ENCODE results near the gene ITPR2. TPM values are rescaled to one million over a fixed set of nuclear protein-coding genes. Genes with fewer than 3 reads are reported as not detected.

Gene ITPR2
- total and polyA plus RNA-seq, 2 of the 13 experiments (the other 11 are each of a cell fraction or from before 2014, with no cell fraction given), result 31.9 to 81.9 TPM

- ChIA-PET POLR2A (interaction anchor here (0.7 kb wide), 1 partner anchor 32 kb away, joined by 4 read pairs; no protein-coding TSS in a partner anchor), CTCF (ENCODE audit: low intra/inter-chr PET ratio, low total read pairs) (no interaction called here)
- peaks cover 8% of the 10 kb centered on the region for H3K9me3 ChIP-seq (ENCODE audit: low read length)
- peaks cover 99% of the 10 kb centered on the region for H3K4me1 ChIP-seq (ENCODE audit: insufficient read depth, low read length)
- H2AFZ ChIP-seq (ENCODE audit: low read length), result no peak overlapping the region
- H3K36me3 ChIP-seq (replicated peaks in 1 of 2; ENCODE audit: control insufficient read depth in 1 of 2, insufficient read depth in 2 of 2, low read length in 2 of 2), result peaks cover 0 to 3% of the 10 kb centered on the region in 2 experiments; a peak in 2 of 5 replicates
- no peak for FAIRE-seq
- H4K20me1 ChIP-seq (ENCODE audit: insufficient read depth, low read length), result no peaks in the 10 kb centered on the region
- in situ Hi-C loops (cut with HindIII; ENCODE audit: extremely low pct_ligation_motif_present, low pct_unique_long_range_greater_than_20kb), result no loop called here
- peak overlapping the region; percentile 34 for H3K9ac ChIP-seq (ENCODE audit: insufficient read depth, low read depth, low read length)
- no peaks in the 10 kb centered on the region for H3K27me3 ChIP-seq (ENCODE audit: control insufficient read depth in 1 of 2, insufficient read depth in 2 of 2, low read length in 2 of 2)
- H3K4me3 ChIP-seq (replicated peaks in 1 of 3; ENCODE audit: insufficient read depth in 1 of 3, low read depth in 2 of 3, low read length in 3 of 3), result no peak overlapping the region
- BruUV-seq (replicated peaks), result no TSS peak
- no peak for DNase-seq (ENCODE audit: low spot score)
- H3K79me2 ChIP-seq (ENCODE audit: insufficient read depth, low read length), result peaks cover 90% of the 10 kb centered on the region
- intact Hi-C loops (cut with micrococcal nuclease; ENCODE audit: unreplicated experiment), result loop anchor here (10.0 kb wide), 1 partner anchor 100 kb away; the partner anchor contains the start of gene ITPR2
- peak overlapping the region; percentile 95 for H3K27ac ChIP-seq (ENCODE audit: extremely low read length, insufficient read depth, low read length)
- no peak for ATAC-seq
- WGBS (ENCODE audit: low lambda C conversion rate), result 41% methylated on average over 8 of the region's 8 CpGs
- H3K4me2 ChIP-seq (ENCODE audit: low read depth, low read length), result peak overlapping the region; percentile 26
- TF ChIP-seq, protein P1, sequence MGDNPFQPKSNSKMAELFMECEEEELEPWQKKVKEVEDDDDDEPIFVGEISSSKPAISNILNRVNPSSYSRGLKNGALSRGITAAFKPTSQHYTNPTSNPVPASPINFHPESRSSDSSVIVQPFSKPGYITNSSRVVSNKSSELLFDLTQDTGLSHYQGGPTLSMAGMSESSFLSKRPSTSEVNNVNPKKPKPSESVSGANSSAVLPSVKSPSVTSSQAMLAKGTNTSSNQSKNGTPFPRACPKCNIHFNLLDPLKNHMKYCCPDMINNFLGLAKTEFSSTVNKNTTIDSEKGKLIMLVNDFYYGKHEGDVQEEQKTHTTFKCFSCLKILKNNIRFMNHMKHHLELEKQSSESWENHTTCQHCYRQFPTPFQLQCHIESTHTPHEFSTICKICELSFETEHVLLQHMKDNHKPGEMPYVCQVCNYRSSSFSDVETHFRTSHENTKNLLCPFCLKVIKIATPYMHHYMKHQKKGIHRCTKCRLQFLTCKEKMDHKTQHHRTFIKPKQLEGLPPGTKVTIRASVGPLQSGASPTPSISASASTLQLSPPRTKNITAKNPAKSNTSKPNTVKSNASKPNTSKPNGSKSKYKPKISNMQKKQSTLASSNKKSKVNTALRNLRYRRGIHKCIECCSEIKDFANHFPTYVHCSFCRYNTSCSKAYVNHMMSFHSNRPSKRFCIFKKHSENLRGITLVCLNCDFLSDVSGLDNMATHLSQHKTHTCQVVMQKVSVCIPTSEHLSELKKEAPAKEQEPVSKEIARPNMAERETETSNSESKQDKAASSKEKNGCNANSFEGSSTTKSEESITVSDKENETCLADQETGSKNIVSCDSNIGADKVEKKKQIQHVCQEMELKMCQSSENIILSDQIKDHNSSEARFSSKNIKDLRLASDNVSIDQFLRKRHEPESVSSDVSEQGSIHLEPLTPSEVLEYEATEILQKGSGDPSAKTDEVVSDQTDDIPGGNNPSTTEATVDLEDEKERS (CRISPR knock-in tag; IDR thresholded peaks at IDR 0.05), result 0 out of 2 replicates have a peak, but pooled peaks have one; percentile 67
- TF ChIP-seq NFE2L2 (IDR thresholded peaks at IDR 0.05; ENCODE audit: low read length) (peak; percentile 60), NCOA2 (CRISPR knock-in tag; IDR thresholded peaks at IDR 0.05) (peak; percentile 6; the same call in 1 of the 2 replicates), ZFX (CRISPR knock-in tag; IDR thresholded peaks at IDR 0.05; ENCODE audit: low read depth) (no peak), EHMT2 (IDR thresholded peaks at IDR 0.05; ENCODE audit: borderline replicate concordance, low read depth, low read length) (peak; percentile 52), HNF4A (CRISPR knock-in tag; IDR thresholded peaks at IDR 0.05) (peak; percentile 35; the same call in 1 of the 2 replicates), JUNB (CRISPR knock-in tag; IDR thresholded peaks at IDR 0.05; ENCODE audit: borderline replicate concordance) (no peak), DMAP1 (CRISPR knock-in tag; IDR thresholded peaks at IDR 0.05) (no peak), FOXA1 (IDR thresholded peaks at IDR 0.05) (no peak), FOXA1 (CRISPR knock-in tag; IDR thresholded peaks at IDR 0.05) (peak; percentile 42), FOSL2 (CRISPR knock-in tag; IDR thresholded peaks at IDR 0.05) (0 out of 2 replicates have a peak, but pooled peaks have one; percentile 5), CEBPB (IDR thresholded peaks at IDR 0.05; ENCODE audit: borderline replicate concordance, low read depth, low read length) (peak; percentile 14; the same call in 1 of the 2 replicates)
- TF ChIP-seq, protein P2, sequence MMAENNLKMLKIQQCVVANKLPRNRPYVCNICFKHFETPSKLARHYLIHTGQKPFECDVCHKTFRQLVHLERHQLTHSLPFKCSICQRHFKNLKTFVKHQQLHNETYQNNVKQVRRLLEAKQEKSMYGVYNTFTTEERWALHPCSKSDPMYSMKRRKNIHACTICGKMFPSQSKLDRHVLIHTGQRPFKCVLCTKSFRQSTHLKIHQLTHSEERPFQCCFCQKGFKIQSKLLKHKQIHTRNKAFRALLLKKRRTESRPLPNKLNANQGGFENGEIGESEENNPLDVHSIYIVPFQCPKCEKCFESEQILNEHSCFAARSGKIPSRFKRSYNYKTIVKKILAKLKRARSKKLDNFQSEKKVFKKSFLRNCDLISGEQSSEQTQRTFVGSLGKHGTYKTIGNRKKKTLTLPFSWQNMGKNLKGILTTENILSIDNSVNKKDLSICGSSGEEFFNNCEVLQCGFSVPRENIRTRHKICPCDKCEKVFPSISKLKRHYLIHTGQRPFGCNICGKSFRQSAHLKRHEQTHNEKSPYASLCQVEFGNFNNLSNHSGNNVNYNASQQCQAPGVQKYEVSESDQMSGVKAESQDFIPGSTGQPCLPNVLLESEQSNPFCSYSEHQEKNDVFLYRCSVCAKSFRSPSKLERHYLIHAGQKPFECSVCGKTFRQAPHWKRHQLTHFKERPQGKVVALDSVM (CRISPR knock-in tag; IDR thresholded peaks at IDR 0.05), result peak; percentile 97
- TF ChIP-seq, protein P3, sequence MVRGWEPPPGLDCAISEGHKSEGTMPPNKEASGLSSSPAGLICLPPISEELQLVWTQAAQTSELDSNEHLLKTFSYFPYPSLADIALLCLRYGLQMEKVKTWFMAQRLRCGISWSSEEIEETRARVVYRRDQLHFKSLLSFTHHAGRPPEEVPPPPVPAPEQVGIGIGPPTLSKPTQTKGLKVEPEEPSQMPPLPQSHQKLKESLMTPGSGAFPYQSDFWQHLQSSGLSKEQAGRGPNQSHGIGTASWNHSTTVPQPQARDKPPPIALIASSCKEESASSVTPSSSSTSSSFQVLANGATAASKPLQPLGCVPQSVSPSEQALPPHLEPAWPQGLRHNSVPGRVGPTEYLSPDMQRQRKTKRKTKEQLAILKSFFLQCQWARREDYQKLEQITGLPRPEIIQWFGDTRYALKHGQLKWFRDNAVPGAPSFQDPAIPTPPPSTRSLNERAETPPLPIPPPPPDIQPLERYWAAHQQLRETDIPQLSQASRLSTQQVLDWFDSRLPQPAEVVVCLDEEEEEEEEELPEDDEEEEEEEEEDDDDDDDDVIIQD (CRISPR knock-in tag; IDR thresholded peaks at IDR 0.05; ENCODE audit: low read depth), result 0 out of 2 replicates have a peak, but pooled peaks have one; percentile 22
Observed at GRCh38 chr12:26734510-26735248, 98.3 kb downstream of the ITPR2 start.
